ENCODE data around the gene CD1D. TPM values are rescaled to one million over a fixed set of nuclear protein-coding genes. Genes with fewer than 3 reads are reported as not detected.

Gene CD1D
- total RNA-seq, 1 experiment from 2014 or later: 0.64 TPM

Other genes with a start within 250 kb of the CD1D start
- gene KIRREL1, start 187.2 kb upstream of the CD1D start, total RNA-seq (2014; rRNA removed; shearing (Covaris generic)): 35.2 and 38.4 TPM in 2 replicates
- gene CD1A, start 73.5 kb downstream of the CD1D start, total RNA-seq (2014; rRNA removed; shearing (Covaris generic)): not detected in 2 replicates
- gene CD1C, start 109.0 kb downstream of the CD1D start, total RNA-seq (2014; rRNA removed; shearing (Covaris generic)): not detected in 2 replicates
- not detected in 2 replicates for gene CD1B, start 150.6 kb downstream of the CD1D start, total RNA-seq (2014; rRNA removed; shearing (Covaris generic))
- gene CD1E, start 173.0 kb downstream of the CD1D start, total RNA-seq (2014; rRNA removed; shearing (Covaris generic)): not detected in 2 replicates
- gene OR10T2, start 218.6 kb downstream of the CD1D start, total RNA-seq (2014; rRNA removed; shearing (Covaris generic)): not detected in 2 replicates
- gene OR10K2, start 245.3 kb downstream of the CD1D start, total RNA-seq (2014; rRNA removed; shearing (Covaris generic)): not detected in 2 replicates